ENCODE data around the gene POLE3.
"Not testable (repeated sequence)": the region's sequence is repeated elsewhere in the genome, so short reads cannot be mapped to it uniquely, and the experiment has no call there.

The POLE3 gene

GRCh38 chr9:113410207-113410864 lies at the start of gene POLE3, which contains the start of gene C9orf43:
POLE3 (minus strand) TSS chr9:113410675; CDS start chr9:113410293, 382 bp downstream.
C9orf43 (plus strand) TSS chr9:113410747; CDS start chr9:113413494, 2,747 bp downstream.
- peak; percentile 93 to 94 for DNase-seq

DNA sequence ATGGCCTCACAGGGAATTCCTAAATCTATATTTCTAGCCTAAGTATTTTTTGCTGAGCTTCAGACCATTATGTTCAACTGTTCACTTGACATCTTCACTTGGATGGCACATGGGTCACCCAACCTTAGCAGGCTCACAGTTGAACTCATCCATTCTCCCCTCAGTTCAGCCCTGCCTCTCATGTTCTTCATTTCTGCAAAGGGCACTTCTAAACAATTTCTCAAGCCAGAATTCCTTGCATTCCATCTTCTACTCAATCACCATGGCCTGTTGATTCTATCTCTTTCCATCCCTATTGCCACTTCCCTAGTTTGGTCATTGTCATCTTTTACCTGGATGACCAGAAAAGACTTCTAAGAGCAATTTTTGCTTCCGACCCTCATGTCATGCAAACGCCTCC lies 45.8 kb upstream of the POLE3 start:
- no peak for DNase-seq

GRCh38 chr9:113454914-113455761 lies 44.7 kb upstream of the POLE3 start:
- DNase-seq, result no peak

GRCh38 chr9:113452113-113452605 lies 41.7 kb upstream of the POLE3 start:
- DNase-seq, result no peak

DNA sequence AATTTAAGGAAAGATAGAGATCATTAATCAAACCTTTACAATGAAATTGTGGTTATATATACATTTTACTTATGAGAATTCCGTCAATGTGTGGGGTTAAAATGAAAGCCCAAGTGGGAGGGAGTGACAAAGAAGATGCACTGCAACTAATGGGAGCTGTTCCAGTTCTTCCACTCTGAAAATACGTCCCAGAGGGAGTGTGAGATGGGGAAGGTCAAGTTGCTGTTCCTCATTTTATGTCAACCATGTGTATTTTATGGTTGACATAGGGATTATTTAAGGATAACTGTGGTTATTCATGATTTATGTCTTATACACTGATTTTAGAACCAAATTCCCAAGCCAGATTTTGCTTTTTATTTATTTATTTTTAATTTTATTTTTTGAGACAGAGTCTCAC lies 38.9 kb upstream of the POLE3 start:
- DNase-seq, result no peak

GRCh38 chr9:113446323-113446740 lies 35.9 kb upstream of the POLE3 start:
- DNase-seq, result peak in 1 of 2 donors; percentile 9

GRCh38 chr9:113444736-113445135 lies 34.3 kb upstream of the POLE3 start:
- DNase-seq, result no peak

- not testable (repeated sequence) for DNase-seq
These were observed 27.2 kb upstream of the POLE3 start for GRCh38 chr9:113437716-113438115.

- DNase-seq, result no peak
These were observed 26.4 kb upstream of the POLE3 start for GRCh38 chr9:113436728-113437515.

- DNase-seq, result no peak
These were observed 20.7 kb upstream of the POLE3 start for GRCh38 chr9:113431191-113431590.

DNA sequence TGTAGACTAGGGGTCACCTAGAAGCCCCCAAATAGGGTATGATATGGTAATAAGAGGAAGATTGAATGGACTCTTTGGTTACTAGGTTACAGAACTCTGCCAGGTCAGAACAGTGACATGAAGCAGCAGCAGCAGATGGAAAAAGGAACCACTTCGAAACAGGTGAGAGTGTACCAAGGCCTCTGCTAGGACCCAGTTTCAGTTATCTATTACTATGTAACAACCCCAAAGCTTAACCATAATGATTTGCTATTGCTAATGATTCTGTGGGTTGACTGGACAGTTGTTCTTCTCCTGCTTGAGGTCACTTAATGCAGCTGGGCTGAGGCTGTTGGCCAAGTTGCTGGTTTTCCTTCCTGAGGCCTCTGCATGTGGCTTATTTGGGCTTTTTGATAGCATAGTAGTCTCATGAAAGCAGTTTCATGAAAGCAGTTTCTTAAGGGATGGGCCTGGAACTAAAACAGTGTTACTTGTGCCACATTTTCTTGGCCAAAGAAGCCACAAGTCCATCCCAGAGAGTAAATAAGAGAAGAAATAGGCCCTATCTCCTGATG lies 17.7 kb upstream of the POLE3 start:
- DNase-seq, result no peak

- no peak for DNase-seq
These were observed 17.2 kb upstream of the POLE3 start for GRCh38 chr9:113427629-113428028.

- DNase-seq, result no peak
These were observed 16.2 kb upstream of the POLE3 start for GRCh38 chr9:113426701-113427100.

DNA sequence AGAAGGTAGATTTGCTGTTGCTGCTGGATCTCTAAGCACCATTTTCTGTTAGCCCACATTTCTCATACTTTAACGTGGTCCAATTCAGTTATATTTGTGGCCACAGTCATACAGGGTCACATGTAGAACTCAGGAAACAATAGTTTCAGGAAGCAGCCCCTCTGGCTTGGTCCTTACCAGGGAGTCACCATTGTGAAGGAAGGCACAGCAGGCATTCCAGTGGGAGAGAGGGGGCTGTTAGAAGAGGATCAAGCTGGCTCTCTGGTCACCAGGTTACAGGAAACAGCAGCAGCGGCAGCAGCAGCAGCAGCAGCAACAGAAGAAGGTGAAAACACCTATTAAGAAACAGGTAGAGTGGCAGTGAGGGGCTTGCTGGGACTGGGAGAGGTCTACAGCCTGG lies 14.6 kb upstream of the POLE3 start:
- DNase-seq, result no peak

GRCh38 chr9:113421726-113422125 lies 11.3 kb upstream of the POLE3 start:
- no peak for DNase-seq

DNA sequence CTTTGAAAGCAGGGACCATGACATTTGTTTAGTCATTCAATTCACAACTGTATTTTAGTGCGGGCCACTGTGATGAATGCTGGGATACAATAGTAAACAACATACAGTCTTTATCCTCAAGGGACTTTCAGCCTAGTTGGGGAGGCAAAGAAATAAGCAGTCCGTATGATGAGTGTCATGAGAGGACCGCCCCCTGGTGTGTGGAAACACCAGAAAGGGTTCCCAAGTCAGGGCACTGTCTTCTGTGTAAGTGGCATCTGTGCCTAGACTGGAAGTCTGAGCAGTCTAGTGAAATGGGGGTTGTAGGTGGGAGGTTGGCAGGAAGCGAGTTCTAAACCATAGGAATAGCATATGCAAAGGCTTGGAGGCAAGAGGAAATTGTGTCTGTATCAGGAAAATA lies 6.9 kb upstream of the POLE3 start:
- no peak for DNase-seq

GRCh38 chr9:113416149-113416721 lies 5.8 kb upstream of the POLE3 start:
- no peak for DNase-seq

- DNase-seq, result no peak
These were observed 630 bp downstream of the POLE3 start for GRCh38 chr9:113409883-113410206.

GRCh38 chr9:113409481-113409880 lies 994 bp downstream of the POLE3 start:
- DNase-seq, result no peak

DNA sequence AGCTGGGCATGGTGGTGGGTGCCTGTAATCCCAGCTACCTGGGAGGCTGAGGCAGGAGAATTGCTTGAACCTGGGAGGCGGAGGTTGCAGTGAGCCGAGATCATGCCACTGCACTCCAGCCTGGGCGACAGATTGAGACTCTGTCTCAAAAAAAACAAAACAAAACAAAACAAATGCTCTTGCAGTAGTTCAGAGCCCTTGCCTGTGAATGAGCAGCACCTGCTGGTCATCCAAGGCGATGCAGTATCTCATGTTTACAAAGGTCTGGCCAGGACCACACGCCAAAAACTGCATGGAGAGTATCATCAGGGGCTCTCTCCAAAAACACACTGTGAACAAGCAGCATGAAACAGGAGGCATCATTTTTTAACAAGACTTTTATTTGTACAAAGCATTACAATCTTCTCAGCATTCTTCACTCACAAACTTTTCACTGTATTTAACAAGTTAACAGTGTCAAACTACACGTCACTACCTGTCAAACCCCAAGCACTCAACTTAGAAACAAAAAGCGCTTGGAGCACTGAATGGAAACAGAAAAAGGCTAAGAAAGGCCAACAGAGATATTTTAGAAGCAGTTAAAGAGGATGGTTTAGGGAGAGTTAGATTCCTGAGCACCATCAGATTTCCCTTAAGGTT lies 3.5 kb downstream of the POLE3 start:
- peak; percentile 41 for DNase-seq

- DNase-seq, result not testable (repeated sequence)
These were observed 4.1 kb downstream of the POLE3 start for GRCh38 chr9:113406353-113406752.

GRCh38 chr9:113403646-113404045 lies 6.8 kb downstream of the POLE3 start:
- no peak for DNase-seq

Measured in activated CD4-positive, alpha-beta T cell treated with anti-CD3 and anti-CD28 coated beads for 4 hours (primary cell).